ENCODE measurements around the gene HSPA13. TPM values are rescaled to one million over a fixed set of nuclear protein-coding genes. Genes with fewer than 3 reads are reported as not detected.
A peak's percentile ranks its signal among the peaks of the same experiment; 100 is the strongest.

HSPA13 gene
- total RNA-seq, 1 donor from 2014 or later = 12.5 TPM

DNA sequence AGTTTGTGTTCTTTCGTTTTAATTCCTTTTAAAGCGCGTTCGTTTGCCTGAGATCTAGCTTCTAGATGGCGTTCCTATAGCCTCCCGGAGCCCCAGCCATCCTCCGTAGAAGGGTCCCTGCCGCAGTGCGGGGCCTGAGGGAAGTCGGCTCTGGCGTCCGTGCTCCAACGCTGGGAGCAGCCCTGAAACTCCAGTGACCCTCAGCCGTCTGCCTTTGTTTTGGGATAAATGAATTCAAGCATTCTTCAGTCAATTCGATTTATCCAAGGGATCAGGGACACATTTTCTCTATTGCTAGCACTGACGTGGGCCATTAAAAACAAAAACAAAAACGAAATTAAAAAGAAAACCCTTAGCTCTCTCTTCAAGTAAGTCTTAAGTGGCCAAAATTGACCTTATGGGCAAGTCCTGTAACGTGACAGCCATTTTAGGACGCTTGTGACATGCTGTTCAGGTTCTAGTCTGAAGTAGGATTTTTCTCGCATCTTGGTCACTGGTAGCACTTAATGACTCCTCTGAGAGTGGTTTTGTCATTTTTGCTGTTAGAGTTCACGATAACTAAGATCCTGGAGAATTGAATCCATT is 742 bp upstream of the HSPA13 start:
- TF ChIP-seq POLR2AphosphoS5 (IDR thresholded peaks at IDR 0.05; ENCODE audit: insufficient read depth in 1 of 2, low read depth in 1 of 2) = no peak
- TF ChIP-seq, protein P1, sequence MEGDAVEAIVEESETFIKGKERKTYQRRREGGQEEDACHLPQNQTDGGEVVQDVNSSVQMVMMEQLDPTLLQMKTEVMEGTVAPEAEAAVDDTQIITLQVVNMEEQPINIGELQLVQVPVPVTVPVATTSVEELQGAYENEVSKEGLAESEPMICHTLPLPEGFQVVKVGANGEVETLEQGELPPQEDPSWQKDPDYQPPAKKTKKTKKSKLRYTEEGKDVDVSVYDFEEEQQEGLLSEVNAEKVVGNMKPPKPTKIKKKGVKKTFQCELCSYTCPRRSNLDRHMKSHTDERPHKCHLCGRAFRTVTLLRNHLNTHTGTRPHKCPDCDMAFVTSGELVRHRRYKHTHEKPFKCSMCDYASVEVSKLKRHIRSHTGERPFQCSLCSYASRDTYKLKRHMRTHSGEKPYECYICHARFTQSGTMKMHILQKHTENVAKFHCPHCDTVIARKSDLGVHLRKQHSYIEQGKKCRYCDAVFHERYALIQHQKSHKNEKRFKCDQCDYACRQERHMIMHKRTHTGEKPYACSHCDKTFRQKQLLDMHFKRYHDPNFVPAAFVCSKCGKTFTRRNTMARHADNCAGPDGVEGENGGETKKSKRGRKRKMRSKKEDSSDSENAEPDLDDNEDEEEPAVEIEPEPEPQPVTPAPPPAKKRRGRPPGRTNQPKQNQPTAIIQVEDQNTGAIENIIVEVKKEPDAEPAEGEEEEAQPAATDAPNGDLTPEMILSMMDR (IDR thresholded peaks at IDR 0.05) = no peak
- no peak for TF ChIP-seq POLR2A (IDR thresholded peaks at IDR 0.05)
- Histone ChIP-seq H3K36me3 (peaks cover 0 to under 1% of the 10 kb centered on the region in 2 donors), H3K27ac (peak overlapping the region; percentile 90), H3K9me3 (no peaks in the 10 kb centered on the region), H3K4me1 (peaks cover 29% of the 10 kb centered on the region), H3K27me3 (no peaks in the 10 kb centered on the region), H3K4me3 (peak overlapping the region; percentile 57 to 86)
- no peak for DNase-seq (ENCODE audit: extremely low spot score in 2 of 2)
- intact Hi-C loops (cut with DNase I) = no loop called here

DNA sequence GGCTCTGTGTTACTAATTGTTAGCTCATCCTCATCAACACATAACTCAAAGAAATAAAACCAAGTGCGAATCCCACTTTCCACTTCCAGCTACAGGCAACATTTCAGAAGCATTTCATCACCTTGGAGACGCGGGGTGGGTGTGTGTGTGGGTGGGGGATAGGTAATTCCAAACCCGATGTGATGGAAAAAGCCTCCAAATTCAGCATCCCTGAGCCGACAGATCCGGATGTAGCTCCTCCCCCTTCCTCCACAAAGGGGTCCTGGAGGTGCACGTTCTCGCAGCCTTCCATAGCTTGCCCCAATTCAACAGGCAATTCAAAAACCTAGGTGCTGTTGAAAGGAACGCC is 486 bp downstream of the HSPA13 start:
- H3K4me1 ChIP-seq = peaks cover 29% of the 10 kb centered on the region
- no peak for TF ChIP-seq POLR2AphosphoS5 (IDR thresholded peaks at IDR 0.05; ENCODE audit: insufficient read depth in 1 of 2, low read depth in 1 of 2)
- TF ChIP-seq, protein P1 (IDR thresholded peaks at IDR 0.05) = no peak
- no peak for TF ChIP-seq POLR2A (IDR thresholded peaks at IDR 0.05)
- H3K27me3 ChIP-seq = no peaks in the 10 kb centered on the region
- H3K36me3 ChIP-seq = peaks cover 0 to 12% of the 10 kb centered on the region in 2 donors
- H3K27ac ChIP-seq = peak overlapping the region; percentile 84
- no peaks in the 10 kb centered on the region for H3K9me3 ChIP-seq
- intact Hi-C loops (cut with DNase I) = no loop called here
- DNase-seq (ENCODE audit: extremely low spot score in 2 of 2) = no peak
- H3K4me3 ChIP-seq = peak overlapping the region; percentile 70 to 86

DNA sequence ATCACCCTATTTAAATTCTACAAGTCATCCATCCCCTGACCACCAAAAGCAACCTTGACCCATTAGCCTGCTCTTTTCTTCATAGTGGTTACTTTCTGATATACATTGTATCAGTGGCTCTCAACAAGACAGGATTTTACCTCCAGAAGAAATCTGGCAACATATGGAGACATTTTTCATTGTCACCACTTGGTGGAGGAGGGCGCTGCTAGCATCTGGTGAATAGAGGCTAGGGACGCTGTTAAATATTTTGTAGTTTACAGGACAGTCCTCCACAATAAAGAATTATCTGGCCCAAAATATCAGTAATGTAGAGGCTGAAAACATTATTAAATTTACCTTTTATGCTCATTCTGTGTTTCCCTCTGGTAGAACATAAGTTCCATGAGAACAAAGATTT is 6.1 kb downstream of the HSPA13 start:
- TF ChIP-seq POLR2A (IDR thresholded peaks at IDR 0.05) (no peak), POLR2AphosphoS5 (IDR thresholded peaks at IDR 0.05; ENCODE audit: insufficient read depth in 1 of 2, low read depth in 1 of 2) (no peak)
- TF ChIP-seq, protein P1 (IDR thresholded peaks at IDR 0.05) = no peak
- Histone ChIP-seq H3K27ac (no peak overlapping the region), H3K27me3 (no peaks in the 10 kb centered on the region), H3K4me3 (no peak overlapping the region), H3K4me1 (peaks cover 22% of the 10 kb centered on the region), H3K9me3 (no peaks in the 10 kb centered on the region), H3K36me3 (peaks cover 0 to 58% of the 10 kb centered on the region in 2 donors)
- DNase-seq (ENCODE audit: extremely low spot score in 2 of 2) = no peak
- intact Hi-C loops (cut with DNase I) = no loop called here

DNA sequence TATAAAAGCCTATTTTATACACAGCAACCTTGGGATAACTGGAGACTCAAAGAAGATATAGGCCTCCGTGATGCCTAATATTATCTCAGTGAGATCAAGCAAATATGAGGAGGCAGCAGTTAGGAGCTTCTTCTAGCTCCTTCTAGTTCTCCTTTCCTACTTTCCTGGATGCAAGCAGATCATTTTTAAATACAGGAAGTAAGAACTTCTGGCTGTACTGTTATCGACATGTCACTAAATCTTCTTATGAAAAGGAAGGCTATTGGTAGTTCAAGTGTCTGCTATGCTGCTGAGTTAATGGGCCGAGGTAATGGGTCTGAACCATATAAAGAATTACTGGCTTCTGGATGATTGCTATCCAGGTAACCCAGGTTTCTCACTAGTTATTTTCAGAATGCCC is 15.9 kb downstream of the HSPA13 start:
- Histone ChIP-seq H3K27ac (no peak overlapping the region), H3K36me3 (no peaks in the 10 kb centered on the region), H3K27me3 (no peaks in the 10 kb centered on the region), H3K4me3 (no peak overlapping the region), H3K9me3 (no peaks in the 10 kb centered on the region), H3K4me1 (peaks cover under 1% of the 10 kb centered on the region)
- TF ChIP-seq, protein P1 (IDR thresholded peaks at IDR 0.05) = no peak
- TF ChIP-seq POLR2AphosphoS5 (IDR thresholded peaks at IDR 0.05; ENCODE audit: insufficient read depth in 1 of 2, low read depth in 1 of 2) (no peak), POLR2A (IDR thresholded peaks at IDR 0.05) (no peak)
- DNase-seq (ENCODE audit: extremely low spot score in 2 of 2) = no peak
- intact Hi-C loops (cut with DNase I) = no loop called here

DNA sequence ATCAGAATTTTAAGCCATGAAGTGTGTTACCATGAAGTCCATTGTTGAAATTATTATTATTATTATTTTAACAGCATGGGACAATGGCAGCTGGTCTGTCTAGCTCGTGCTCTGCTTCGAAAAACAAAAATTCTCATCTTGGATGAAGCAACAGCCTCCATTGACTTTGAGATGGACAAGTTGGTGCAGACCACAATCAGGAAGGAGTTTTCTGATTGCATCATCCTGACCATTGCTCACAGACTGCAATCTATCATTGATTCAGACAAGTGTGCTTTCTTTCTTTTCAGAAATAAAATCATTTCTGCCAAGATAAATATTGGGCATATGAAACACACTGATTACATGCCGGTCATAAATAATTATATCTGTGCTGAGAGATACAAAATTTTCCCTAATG is 21.0 kb downstream of the HSPA13 start:
- no peaks in the 10 kb centered on the region for H3K27me3 ChIP-seq
- no peak overlapping the region for H3K4me3 ChIP-seq
- DNase-seq (ENCODE audit: extremely low spot score in 2 of 2) = no peak
- no peak overlapping the region for H3K27ac ChIP-seq
- H3K36me3 ChIP-seq = no peaks in the 10 kb centered on the region
- no peaks in the 10 kb centered on the region for H3K9me3 ChIP-seq
- no peak for TF ChIP-seq POLR2A (IDR thresholded peaks at IDR 0.05)
- TF ChIP-seq POLR2AphosphoS5 (IDR thresholded peaks at IDR 0.05; ENCODE audit: insufficient read depth in 1 of 2, low read depth in 1 of 2) = peak in 1 of 2 donors; percentile 33
- H3K4me1 ChIP-seq = peaks cover 8% of the 10 kb centered on the region
- intact Hi-C loops (cut with DNase I) = no loop called here
